ELR (cell line): ENCODE measurements around the gene WDR38.

Experiments
- DNase-seq: peaks from one replicate; pipeline ENCODE4 v3.0.0-alpha.2; 2015; ENCODE audit warnings: low read depth

WDR38 gene, protein sequence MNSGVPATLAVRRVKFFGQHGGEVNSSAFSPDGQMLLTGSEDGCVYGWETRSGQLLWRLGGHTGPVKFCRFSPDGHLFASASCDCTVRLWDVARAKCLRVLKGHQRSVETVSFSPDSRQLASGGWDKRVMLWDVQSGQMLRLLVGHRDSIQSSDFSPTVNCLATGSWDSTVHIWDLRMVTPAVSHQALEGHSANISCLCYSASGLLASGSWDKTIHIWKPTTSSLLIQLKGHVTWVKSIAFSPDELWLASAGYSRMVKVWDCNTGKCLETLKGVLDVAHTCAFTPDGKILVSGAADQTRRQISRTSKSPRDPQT

DNA sequence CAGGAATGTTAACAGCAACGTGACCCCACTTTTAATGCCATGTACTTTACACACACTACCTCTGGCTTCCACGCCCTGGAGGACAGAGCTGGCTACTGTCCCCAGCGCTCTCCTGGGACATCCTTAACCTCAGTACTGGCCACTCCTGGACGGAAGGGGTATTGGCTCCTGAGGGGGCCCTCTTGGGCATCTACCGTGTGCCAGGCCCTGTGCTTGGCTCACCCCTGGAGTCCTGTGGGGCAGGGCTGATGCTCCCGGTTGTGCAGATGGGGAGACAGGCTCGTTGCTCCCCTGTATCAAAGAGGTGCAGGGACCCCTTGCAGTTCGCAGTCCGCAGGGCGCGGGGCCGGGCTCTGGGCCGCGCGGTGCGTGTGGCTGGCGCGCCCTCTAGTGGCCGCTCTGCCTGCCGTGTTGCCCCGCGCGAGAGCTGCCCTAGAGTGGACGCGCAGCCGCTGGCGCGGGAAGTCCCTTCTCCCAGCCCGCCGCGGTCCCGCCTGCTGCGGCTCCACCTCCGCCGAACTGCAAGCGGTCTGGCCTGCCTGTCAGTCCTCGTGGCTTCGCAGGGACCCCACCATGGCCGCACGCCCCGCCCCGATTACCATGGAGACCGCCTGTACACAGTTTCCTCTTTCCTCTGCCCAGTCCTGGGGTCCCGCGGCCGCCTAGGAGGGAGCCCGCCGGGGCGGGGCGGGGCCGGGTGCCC is at the start of gene WDR38:
Gene WDR38 (plus strand): TSS at position 632 of the 703 bp plus-strand sequence. CDS start 72 bp downstream, outside the sequence.
- peak; percentile 87 for DNase-seq

DNA sequence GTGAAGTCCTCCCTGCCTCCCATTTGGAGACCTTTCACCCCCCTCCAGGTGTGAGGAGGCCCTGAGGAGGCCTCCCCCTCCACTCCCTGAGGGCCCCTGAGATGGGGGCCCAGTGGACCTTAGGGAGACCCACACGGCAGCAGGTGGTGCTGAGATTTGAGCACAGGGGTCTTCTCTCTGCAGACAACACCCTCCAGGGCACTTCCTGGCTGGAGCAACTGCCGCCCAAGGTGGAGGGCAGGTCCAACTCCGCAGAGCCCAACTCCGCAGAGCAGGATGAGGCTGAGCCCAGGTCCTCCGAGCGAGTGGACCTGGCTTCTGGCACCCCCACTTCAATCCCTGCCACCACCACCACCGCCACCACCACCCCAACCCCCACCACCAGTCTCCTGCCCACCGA is 49.3 kb upstream of the WDR38 start:
- no peak for DNase-seq

DNA sequence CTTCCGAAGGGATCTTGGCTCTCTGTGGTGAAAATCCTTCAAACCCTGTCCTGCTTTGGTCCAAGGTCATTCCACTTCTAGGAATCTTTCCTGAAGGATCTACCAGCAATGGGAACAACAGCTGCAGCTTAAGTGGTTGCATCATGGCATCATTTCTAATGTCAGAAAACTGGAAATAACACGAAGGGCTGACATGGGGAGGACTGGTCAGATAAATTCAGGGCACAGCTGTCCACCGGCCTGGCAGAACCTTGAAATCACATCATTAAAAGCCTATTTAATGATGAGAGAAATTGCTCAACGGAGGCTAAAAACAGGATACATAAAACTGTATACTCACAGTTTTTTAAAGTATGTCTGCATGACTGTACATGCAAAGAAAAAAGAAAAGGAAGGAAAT is 48.1 kb upstream of the WDR38 start:
- DNase-seq: no peak

DNA sequence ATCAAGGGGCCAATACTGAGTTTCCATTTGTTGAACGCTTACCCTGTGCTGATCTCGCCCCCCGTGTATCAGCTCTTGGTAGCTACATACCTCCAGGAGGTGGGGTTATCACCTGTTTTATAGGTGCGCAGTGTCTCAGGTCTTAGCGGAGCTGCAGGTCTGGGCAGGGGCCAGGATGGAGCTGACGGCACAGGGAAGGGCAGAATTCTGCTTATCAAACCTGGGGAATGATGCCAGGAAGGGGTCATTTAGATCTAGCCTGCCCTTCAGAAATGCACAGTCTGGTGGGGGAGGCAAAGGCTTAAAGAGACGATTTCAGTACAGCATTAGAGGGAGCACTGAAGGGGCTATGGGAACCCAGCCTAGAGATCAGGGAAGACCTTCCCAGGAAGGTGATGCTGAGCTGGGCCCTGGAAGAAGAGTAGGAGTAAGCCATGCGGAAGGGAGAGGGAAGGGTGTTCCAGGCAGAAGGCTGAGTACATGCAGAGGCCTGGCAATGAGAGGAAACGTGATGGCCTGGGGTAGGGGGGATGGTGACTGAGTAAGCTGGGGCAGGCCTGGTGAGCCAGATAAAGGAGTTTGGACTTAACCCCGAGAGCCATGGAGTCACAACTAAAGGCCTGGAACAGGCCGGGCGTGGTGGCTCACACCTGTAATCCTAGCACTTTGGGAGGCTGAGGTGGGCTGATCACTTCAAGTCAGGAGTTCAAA is 44.9 kb upstream of the WDR38 start:
- no peak for DNase-seq

DNA sequence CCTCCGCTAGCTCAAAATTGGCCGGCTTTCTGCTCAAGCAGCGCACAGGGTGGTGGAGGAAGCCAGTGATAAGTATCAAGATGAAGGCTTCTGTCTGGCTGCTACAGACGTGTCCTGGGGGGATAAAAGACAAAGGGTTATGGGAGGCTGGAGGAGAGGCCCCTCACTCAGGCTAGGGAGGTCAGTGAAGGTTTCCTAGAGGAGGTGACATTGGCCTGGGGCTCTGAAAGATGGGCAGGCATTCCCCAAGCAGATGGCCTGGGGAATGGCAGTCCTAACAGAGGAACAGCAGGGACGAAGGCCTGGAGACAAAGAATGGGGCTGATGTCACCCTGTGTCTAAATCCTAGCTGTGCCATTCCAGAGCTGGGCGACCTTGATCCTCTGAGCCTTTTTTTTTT is 44.0 kb upstream of the WDR38 start:
- no peak for DNase-seq

DNA sequence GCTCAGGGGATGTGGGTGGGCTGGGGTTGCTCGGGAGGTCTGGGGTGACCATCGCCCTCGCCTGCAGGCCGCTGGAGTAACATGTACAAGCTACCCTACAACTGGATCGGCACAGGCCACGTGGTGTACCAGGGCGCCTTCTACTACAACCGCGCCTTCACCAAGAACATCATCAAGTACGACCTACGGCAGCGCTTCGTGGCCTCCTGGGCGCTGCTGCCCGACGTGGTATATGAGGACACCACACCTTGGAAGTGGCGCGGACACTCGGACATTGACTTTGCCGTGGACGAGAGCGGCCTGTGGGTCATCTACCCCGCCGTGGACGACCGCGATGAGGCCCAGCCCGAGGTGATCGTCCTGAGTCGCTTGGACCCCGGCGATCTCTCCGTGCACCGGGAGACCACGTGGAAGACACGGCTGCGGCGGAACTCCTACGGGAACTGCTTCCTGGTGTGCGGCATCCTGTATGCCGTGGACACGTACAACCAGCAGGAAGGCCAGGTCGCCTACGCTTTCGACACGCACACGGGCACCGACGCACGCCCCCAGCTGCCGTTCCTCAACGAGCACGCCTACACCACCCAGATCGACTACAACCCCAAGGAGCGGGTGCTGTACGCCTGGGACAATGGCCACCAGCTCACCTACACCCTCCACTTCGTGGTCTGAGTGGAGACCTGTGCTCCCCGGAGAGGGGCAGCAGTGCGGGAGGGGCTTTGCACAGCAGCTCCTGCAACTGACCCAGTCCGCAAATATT is 43.3 kb upstream of the WDR38 start:
- DNase-seq: no peak

DNA sequence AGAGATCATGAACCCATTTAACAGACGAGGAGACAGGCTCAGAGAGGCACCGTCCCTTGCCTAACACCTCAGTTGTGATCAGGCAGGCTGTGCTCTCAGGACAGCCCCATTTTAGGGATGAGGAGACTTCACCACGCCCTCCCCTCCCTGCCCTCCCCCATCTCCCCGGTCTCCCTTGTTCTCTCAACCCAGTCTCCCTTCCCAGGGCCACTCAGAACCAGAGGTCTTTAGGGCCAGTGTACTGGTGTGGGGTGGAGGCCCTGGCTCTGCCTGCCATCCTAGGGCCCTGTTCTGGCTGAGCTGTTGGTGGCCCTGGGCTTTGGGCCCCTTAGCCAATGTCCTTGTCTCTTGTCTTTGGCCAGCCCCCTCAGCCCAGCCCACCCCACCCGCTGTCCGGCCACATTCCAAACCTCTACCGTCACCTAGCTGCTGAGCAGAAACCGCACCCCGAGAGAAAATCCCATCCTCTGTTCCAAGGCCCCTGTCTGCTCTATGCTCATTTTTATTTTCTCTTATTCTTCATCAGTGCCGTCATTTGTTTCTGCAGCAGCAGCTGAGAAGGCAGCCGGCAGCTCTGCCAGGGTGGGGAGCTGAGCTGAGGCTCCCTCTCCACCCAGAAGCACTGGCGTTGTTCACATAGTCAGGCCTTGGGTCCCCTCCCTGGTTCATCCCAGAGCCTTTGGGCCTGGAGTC is 42.5 kb upstream of the WDR38 start:
- peak; percentile 93 for DNase-seq

DNA sequence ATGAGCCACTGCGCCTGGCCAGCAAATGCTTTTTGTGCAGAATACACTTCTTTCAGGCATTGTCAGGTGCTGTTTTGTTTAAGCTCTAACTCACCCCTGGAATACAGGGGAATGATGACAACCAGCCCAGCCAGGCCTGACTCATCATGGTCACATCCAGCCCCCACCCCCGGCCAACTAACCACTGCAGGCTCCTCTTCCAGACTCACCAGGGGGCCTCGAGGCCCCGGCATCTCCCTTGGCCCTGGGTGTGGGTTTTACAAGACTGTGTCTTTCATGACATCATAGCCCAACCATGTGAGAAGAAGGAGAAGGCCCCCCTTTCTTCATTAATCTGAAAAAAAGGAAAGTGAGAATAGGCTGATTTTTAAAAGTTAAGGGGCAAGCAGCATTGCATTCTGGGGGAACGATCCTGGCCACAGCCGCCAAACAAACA is 40.8 kb upstream of the WDR38 start:
- DNase-seq: peak; percentile 99

DNA sequence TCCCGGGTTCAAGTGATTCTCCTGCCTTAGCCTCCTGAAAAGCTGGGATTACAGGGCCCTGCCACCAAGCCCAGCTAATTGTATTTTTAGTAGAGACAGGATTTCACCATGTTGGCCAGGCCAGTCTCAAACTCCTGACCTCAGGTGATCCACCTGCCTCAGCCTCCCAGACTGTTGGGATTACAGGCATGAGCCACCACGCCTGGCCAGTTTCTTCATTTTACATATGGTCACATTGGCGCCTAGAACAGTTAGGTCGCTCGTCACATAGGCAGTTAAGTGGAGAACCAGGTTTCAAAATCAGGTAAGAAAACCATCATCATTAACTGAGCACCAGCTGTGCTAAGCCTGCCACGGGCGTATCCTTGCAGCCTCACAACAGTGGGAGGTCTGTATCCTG is 40.2 kb upstream of the WDR38 start:
- no peak for DNase-seq

DNA sequence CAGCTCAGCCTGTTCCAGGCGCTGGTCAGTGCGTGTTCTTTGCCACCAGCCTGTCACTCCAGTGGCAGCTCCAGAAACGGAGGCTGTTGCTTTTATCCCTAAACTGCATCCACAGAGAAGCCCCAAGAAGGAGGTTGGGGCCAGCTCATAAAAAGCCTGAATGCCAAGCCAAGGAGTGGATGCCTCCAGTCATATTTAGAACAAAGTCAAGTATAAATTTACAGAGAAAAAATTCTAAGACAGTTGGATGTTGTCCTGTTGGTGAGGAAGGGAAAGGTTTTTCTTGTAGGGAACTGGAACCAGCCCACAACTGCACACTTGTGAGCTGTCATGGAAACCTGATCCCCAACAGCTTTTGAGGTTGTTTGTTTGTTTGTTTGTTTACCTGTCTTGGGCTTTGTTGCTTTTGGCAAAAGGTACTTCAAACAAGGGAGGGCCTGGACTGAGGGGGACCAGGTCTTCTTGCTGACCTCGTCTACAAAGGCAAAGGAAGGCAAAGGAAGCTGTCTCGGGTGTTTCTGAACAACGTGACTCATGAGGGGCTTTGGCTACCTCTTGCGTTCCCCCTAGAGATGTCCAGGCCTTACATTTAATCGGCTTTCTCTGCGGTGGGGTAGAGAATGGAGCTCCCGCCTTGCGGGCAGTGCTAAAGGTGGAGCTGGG is 39.6 kb upstream of the WDR38 start:
- DNase-seq: no peak

DNA sequence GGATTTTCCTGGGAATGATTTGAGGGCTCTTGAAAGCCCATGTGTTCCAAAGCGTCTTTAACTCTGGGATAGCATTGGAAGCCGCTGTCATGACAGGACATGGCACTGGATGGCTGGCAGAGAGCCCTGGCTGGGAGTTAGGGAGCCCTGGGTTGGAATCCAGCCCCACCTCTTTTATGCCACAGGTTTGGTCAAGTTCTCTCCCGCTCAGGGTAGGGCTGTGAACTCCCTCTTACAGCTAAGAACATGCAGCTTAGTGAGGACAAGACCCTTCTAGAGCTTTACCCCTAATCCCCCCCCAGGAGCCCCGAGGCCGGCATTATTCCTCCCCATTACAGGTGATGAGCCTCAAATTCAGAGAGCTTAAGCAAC is 39.1 kb upstream of the WDR38 start:
- no peak for DNase-seq

DNA sequence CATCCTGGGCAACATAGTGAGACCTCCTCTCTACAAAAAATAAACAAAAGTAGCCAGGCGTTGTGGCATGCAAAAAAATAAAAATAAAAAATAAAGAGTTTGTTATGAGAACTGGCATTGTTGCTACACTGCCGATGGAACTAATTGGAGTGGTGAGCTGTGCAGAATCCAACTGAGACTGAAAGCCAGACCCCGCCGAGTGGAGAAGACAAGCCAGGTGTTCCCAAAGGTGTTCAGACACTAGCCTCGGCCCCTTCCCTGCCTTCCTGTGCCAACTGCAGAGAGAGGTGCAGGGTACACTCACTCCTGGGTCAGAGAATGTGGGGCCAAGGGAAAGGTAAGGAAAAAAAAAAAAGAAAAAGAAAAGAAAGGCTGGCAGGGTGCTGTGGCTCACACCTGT is 37.7 kb upstream of the WDR38 start:
- no peak for DNase-seq

DNA sequence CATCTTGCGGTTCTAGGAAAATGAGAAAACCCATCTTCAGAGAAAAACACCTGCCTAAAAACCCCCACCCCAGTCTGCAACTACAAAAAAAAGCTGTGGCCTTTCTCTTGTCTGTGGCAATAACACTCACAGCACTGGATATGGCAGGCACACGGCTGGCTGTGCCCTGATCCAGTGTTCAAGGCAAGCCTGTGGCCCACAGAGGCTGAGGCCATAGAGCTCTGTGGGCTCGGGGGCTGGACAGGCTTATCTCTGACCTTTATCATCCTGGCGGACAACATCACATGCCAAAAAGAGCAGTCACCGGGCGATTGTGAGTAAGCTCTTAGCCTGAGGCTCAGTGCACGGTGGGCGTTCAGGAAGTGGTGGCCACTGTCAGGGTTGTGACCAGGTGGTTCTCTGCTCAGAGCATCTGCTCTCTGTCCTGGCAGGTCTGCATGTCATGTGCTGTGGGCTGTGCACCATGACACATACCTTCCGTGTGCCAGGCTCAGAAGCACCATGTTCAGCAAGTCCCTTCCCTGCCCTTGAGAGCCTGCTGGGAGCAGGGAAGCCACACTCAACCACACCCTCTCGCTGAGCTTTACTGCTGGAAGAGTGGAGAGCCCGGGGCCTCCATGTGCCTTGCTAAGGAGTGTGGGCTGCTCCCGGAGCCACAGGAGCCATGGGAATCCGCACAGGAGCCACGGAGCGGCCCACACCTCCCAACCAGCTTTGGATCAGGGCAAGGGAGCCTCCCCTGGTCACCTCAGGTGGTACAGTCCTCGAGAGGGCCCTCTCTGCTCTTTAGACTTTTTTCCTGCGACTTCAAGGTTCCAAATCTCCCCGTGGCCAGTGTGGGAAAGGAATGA is 34.6 kb upstream of the WDR38 start:
- DNase-seq: peak; percentile 92

DNA sequence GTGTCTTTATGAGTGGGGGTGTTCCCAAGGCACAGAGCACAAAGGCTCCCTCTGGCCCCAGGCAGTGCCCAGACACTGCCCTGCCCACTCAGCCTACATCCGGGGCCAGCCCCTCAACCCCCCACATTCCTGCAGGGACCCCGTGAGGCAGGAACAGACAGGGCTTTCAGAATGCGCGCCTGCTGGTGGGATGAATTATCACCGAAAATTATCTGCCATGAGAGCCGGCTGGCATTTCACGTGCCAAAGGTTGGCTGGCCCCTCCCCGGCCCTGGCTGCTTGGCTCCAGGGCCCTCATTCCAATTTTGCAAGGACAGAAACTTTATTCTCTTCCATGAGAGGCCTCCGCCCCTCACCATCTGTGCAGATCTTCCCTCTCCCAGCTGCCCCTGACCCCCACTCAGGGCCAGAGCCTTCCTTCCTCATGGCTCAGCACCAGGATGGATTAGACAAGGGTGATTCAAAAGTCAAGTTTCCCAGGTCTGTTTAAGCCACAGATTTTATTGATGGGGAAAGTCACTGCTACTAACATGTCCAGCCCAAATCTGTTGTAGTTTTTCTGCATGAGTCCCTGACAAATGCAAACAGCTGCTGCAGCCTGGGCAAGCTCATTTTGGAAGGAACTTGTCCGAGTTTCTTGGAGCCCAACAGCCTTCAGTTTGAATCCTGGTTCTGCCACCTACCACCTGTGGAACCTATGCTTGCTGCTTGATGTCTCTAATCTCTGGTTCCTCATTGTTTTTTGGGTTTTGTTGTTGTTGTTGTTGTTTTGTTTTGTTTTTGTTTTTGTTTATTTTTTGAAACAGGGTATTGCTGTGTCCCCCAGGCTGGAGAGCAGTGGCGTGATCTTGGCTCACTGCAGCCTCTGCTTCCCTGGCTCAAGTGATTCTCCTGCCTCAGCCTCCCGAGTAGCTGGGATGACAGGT is 32.3 kb upstream of the WDR38 start:
- no peak for DNase-seq

DNA sequence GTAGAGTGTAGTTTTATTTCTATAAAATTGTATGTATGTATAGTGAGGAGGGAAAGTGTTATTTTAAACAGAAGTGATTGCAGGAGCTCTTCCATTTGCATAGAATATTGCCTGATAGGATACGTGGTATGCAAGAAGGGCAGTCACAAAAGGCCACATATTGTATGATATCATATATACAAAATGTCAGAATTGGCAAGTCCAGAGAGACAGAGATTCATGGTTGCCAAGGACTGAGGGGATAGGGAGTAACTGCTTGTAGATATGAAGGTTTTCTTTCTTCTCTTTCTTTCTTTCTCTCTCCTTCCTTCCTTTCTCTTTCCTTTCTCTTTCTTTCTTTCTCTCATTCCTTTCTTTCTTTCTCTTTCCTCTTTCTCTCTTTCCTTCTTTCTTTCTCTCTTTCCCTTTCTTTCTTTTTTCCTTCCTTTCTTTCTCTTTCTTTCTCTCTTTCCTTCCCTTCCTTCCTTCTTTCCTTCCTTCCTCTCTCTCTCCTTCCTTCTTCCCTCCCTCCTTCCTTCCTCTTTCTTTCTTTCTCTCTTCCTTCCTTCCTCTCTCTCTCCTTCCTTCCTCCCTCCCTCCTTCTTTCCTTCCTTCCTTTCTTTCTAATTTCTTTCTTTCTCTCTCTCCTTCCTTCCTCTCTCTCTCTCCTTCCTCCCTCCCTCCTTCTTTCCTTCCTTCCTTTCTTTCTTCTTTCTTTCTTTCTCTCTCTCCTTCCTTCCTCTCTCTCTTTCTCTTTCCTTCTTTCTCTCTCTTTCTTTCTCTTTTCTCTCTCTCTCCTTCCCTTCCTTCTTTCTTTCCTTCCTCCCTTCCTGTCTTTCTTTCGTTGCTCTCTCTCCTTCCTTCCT is 24.5 kb upstream of the WDR38 start:
- DNase-seq: no peak

DNA sequence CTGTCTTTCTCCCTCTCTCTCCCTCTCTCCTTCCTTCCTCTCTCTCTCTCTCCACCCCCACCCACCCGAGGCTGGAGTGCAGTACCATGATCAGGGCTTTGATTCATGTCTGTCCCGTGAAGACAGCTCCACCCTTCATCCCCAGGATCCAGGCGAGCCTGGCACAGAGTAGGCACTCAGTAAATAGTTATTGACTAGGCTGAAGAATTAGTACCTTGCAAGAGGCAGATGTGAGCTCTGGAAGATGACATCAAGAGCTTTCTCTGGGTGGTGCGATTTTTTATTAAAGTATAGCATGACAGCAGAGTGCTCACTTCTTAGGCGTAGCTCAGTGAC is 24.0 kb upstream of the WDR38 start:
- DNase-seq: peak; percentile 13

DNA sequence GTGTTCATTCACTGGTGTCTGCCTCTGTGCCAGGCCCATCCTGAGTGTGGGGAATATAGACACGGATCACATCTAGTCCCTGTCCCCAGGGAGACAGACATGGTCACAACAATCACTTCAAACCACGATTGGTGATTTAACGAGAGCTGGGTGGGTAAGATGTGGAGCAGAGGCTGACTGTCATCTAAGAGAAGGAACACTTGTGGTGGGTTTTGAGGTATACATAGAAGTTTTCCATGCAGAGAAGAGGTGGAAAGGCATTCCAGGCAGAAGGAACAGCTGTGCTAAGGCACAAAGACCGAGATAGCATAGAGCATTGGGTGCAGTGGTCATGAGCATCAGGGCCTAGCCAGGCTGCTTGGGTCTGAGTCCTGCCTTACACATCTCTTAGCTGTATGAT is 22.7 kb upstream of the WDR38 start:
- DNase-seq: no peak

DNA sequence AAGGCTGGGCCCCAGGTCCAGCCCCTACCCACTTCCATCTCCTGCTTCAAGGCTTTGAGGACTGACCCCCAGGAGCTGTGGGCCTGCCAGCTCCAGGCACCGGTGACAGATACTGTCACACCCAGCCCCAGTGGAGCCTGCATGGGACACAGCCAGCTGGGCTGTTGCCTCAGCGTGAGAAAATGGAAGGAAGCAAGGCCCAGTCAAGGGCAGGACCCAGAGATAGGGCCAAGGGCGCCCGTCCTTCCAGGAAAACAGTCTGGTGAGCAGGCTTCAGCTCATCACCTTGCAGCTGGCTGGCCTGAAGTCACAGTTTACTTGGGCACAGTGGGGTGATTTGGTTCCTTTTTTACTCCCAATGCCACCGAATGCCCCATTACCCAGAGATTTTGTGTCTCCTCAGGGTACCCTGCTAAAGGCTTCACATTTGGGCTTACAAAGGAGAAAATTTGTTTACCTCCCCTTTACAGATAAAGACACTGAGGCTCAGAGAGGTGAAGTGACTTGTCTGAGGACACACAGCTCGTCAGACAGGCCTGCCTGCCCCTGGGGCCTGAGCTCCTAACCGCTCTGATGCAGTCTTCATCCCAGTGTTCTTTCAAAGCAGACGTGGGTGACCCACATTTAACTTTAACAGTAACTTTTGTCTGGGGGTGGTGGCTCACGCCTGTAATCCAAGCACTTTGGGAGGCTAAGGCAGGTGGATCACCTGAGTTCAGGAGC is 21.5 kb upstream of the WDR38 start:
- no peak for DNase-seq
